Body of pancreas (tissue), 4 donors: Measurements from ENCODE around the gene P4HA3. TPM values are rescaled to one million over a fixed set of nuclear protein-coding genes. Genes with fewer than 3 reads are reported as not detected.
A peak's percentile ranks its signal among the peaks of the same experiment; 100 is the strongest.

ENCODE experiments used
- ATAC-seq: fragments of 150-250 bp; one replicate; pipeline ENCODE4 v1.9.1; 2016
- DNase-seq, 4 donors: peaks; one replicate each; pipeline ENCODE4 v3.0.0-alpha.2; 2019
- H3K27ac ChIP-seq, 4 donors: fragments of 200-600 bp; sonication (generic); 1 replicate in 3 of 4; 2 replicates in 1 of 4; pipeline versions ENCODE4 v1.5.1 to v1.6.1; 2016 to 2019; ENCODE audit warnings: mild to moderate bottlenecking in 1 of 4, mixed read lengths in 1 of 4, moderate library complexity in 1 of 4
- H3K27me3 ChIP-seq, 2 donors: fragments of 200-600 bp; sonication (generic); one replicate each; pipeline ENCODE4 v1.6.0; 2016; ENCODE audit warnings: mild to moderate bottlenecking in 1 of 2
- H3K36me3 ChIP-seq, 2 donors: fragments of 200-600 bp; sonication (generic); replicated peaks in 1 of 2; 2 replicates each; pipeline ENCODE4 v1.5.1; 2016; ENCODE audit warnings: low read depth in 2 of 2; ENCODE audit not compliant: insufficient read depth in 1 of 2
- H3K4me1 ChIP-seq: fragments of 200-600 bp; sonication (generic); one replicate; pipeline ENCODE4 v1.6.0; 2016
- H3K4me3 ChIP-seq, 2 donors: fragments of 200-600 bp; sonication (generic); 1 replicate in 1 of 2; 2 replicates in 1 of 2; pipeline ENCODE4 v1.5.1; 2016 to 2019
- H3K9me3 ChIP-seq, 3 donors: fragments of 200-600 bp; sonication (generic); 1 replicate in 2 of 3; 2 replicates in 1 of 3; pipeline ENCODE4 v1.5.1; 2016
- POLR2A ChIP-seq, 3 donors: fragments of 450-650 bp; IDR thresholded peaks; one replicate each; pipeline ENCODE4 v1.6.1; 2016; ENCODE audit warnings: antibody characterized with exemption in 3 of 3, mild to moderate bottlenecking in 2 of 3
- WGBS, 2 donors: methylation state at CpG; one replicate each; pipeline ENCODE4 v1.1.5; 2017; 5-methylcytosine and 5-hydroxymethylcytosine counted together
- intact Hi-C: fragments of 100-400 bp; cut with DNase I; formaldehyde crosslinking; loops from one replicate; pipeline ENCODE4 v1.15.1; 2023
- total RNA-seq, 2 donors: library from RNA; depleted of rRNA; stranded (reverse); fragments of >200 nt; gene quantifications; one replicate each; pipeline ENCODE4 v1.1.0, GENCODE V29; 2016
- TF ChIP-seq, protein P1 (sequence below), 7 experiments: fragments of 450-650 bp in 4 of 7; fragments of 200-600 bp in 3 of 7; sonication (generic) in 3 of 7; IDR thresholded peaks; one replicate each; pipeline ENCODE4 v1.5.1; 2016 to 2019; ENCODE audit warnings: antibody characterized with exemption in 7 of 7

Gene P4HA3
- total RNA-seq, 2 donors from 2014 or later: not detected

DNA sequence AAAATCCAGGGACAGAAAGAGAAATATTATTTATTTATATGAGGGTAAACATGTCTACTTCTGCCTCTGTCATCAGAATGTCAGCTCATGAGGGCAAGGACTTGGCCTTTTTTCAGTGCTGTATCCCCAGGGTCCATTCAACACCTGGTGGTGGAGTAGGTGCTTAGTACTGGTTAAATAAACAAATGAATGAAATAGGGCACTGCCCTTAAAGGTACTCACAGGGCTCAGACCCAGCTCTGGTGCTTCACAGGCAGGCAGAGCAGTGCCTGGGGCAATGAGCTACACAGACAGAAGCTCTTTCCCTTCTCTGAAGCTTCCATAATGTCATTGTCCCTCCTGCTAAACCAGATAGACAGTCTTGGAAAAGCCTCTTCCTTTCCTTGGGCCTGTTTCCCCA, 30.9 kb downstream of the P4HA3 start:
- no peak for ATAC-seq

DNA sequence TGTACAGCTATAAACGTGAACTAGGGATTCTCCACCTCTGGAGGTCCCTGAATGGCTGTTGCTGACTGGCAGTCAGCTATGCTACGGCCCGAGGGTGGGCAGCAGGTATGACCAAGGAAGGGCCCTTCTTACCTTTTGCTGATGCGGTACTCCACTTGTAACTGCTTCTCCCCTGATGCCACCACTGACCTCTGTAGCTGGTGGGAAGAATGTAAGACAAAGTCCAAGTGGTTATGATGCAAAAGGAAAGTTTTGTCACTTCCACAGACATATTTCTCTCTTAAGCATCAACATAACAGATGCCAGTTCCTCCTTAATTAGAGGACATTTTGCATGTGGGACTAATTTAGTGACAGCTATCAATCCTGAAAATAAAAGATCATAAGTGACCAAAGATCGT, 32.2 kb downstream of the P4HA3 start:
- H3K36me3 ChIP-seq: no peaks in the 10 kb centered on the region
- ATAC-seq (no peak), DNase-seq (no peak)
- TF ChIP-seq, protein P1, sequence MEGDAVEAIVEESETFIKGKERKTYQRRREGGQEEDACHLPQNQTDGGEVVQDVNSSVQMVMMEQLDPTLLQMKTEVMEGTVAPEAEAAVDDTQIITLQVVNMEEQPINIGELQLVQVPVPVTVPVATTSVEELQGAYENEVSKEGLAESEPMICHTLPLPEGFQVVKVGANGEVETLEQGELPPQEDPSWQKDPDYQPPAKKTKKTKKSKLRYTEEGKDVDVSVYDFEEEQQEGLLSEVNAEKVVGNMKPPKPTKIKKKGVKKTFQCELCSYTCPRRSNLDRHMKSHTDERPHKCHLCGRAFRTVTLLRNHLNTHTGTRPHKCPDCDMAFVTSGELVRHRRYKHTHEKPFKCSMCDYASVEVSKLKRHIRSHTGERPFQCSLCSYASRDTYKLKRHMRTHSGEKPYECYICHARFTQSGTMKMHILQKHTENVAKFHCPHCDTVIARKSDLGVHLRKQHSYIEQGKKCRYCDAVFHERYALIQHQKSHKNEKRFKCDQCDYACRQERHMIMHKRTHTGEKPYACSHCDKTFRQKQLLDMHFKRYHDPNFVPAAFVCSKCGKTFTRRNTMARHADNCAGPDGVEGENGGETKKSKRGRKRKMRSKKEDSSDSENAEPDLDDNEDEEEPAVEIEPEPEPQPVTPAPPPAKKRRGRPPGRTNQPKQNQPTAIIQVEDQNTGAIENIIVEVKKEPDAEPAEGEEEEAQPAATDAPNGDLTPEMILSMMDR (IDR thresholded peaks at IDR 0.05): no peak
- no peak for TF ChIP-seq POLR2A (IDR thresholded peaks at IDR 0.05)
- intact Hi-C loops: no loop called here
- no peaks in the 10 kb centered on the region for H3K9me3 ChIP-seq
- no peaks in the 10 kb centered on the region for H3K27me3 ChIP-seq
- H3K4me3 ChIP-seq: no peak overlapping the region
- no peak overlapping the region for H3K27ac ChIP-seq
- peaks cover 7% of the 10 kb centered on the region for H3K4me1 ChIP-seq
- 74 to 84% methylated on average over 5 of the region's 5 CpGs for WGBS, 2 donors

More for the DNA sequence above, 30.9 kb downstream of the P4HA3 start:
- intact Hi-C loops: no loop called here
- Histone ChIP-seq H3K4me1 (peaks cover 8% of the 10 kb centered on the region), H3K36me3 (no peaks in the 10 kb centered on the region), H3K27me3 (no peaks in the 10 kb centered on the region), H3K27ac (no peak overlapping the region), H3K9me3 (no peaks in the 10 kb centered on the region), H3K4me3 (no peak overlapping the region)
- TF ChIP-seq, protein P1 (IDR thresholded peaks at IDR 0.05): no peak
- TF ChIP-seq POLR2A (IDR thresholded peaks at IDR 0.05): no peak
- no peak for DNase-seq

GRCh38 chr11:74278721-74279161, 32.7 kb downstream of the P4HA3 start:
- WGBS, 2 donors: 71 to 83% methylated on average over 1 of the region's 1 CpG
- no peak for TF ChIP-seq POLR2A (IDR thresholded peaks at IDR 0.05)
- TF ChIP-seq, protein P1 (IDR thresholded peaks at IDR 0.05): no peak
- H3K9me3 ChIP-seq: no peaks in the 10 kb centered on the region

DNA sequence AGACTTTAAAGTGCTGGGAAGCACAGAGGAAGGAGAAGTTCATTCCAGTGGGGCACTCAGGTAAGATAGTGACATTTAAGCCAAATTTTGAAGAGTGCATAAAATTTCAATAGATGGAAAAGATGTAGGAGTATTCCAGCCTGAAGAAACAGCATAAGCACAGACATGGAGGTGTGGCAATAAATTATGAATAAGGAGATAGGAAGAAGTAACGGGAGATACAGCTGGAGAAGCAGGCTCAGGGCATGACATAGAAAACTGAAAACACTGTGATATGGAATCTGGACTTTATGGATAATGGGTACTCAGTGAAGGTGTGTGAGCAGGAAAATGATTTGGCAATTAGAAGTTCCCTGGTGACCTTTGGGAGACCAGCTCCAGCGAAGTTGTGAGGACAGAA, 33.3 kb downstream of the P4HA3 start:
- TF ChIP-seq POLR2A (IDR thresholded peaks at IDR 0.05): no peak
- TF ChIP-seq, protein P1 (IDR thresholded peaks at IDR 0.05): no peak
- WGBS, 2 donors: 90 to 94% methylated on average over 2 of the region's 2 CpGs
- no peaks in the 10 kb centered on the region for H3K4me1 ChIP-seq
- ATAC-seq (no peak), DNase-seq (no peak)
- intact Hi-C loops: no loop called here
- H3K9me3 ChIP-seq: no peaks in the 10 kb centered on the region
- H3K27ac ChIP-seq: no peak overlapping the region
- H3K27me3 ChIP-seq: no peaks in the 10 kb centered on the region
- no peaks in the 10 kb centered on the region for H3K36me3 ChIP-seq
- no peak overlapping the region for H3K4me3 ChIP-seq

More at GRCh38 chr11:74278721-74279161, 32.7 kb downstream of the P4HA3 start:
- no peaks in the 10 kb centered on the region for H3K27me3 ChIP-seq
- intact Hi-C loops: no loop called here
- peaks cover 2% of the 10 kb centered on the region for H3K4me1 ChIP-seq
- DNase-seq (peak; percentile 31 to 63 (median 41)), ATAC-seq (peak; percentile 56)
- H3K36me3 ChIP-seq: no peaks in the 10 kb centered on the region
- no peak overlapping the region for H3K27ac ChIP-seq
- H3K4me3 ChIP-seq: no peak overlapping the region

- DNase-seq (no peak), ATAC-seq (no peak)
- Histone ChIP-seq H3K4me1 (no peaks in the 10 kb centered on the region), H3K27me3 (no peaks in the 10 kb centered on the region), H3K36me3 (no peaks in the 10 kb centered on the region), H3K27ac (no peak overlapping the region), H3K9me3 (no peaks in the 10 kb centered on the region), H3K4me3 (no peak overlapping the region)
- no peak for TF ChIP-seq POLR2A (IDR thresholded peaks at IDR 0.05)
- TF ChIP-seq, protein P1 (IDR thresholded peaks at IDR 0.05): no peak
- intact Hi-C loops: no loop called here
- 83 to 85% methylated on average over 2 of the region's 2 CpGs for WGBS, 2 donors
Observed at GRCh38 chr11:74276581-74276980, 34.9 kb downstream of the P4HA3 start.
